GM23338 (cell line): ENCODE measurements around the gene COL26A1. TPM values are rescaled to one million over a fixed set of nuclear protein-coding genes. Genes with fewer than 3 reads are reported as not detected.

Experiments
- ATAC-seq: fragments of 200-7000 bp; cut with Tn5 transposase; 3 replicates; pipeline ENCODE4 v1.9.1; 2020
- DNase-seq: peaks from one replicate; pipeline ENCODE4 v3.0.0-alpha.2; 2015; ENCODE audit warnings: low spot score
- H2AFZ ChIP-seq: fragments of 200-600 bp; sonication (generic); 2 replicates; pipeline ENCODE4 v1.8.0; 2016; ENCODE audit warnings: antibody characterized with exemption, mild to moderate bottlenecking, moderate library complexity
- H3F3A ChIP-seq: fragments of 200-600 bp; sonication (generic); replicated peaks from 2 replicates; pipeline ENCODE4 v1.8.0; 2017; ENCODE audit warnings: antibody characterized with exemption, mixed run types, low read depth
- H3K27ac ChIP-seq: fragments of 200-600 bp; sonication (generic); 2 replicates; pipeline ENCODE4 v1.6.1; 2016; ENCODE audit warnings: low read depth
- H3K27me3 ChIP-seq: fragments of 200-600 bp; sonication (generic); 2 replicates; pipeline ENCODE4 v1.8.0; 2016; ENCODE audit warnings: mild to moderate bottlenecking, mixed run types, moderate library complexity; ENCODE audit not compliant: insufficient read depth
- H3K36me3 ChIP-seq: fragments of 200-600 bp; sonication (generic); 2 replicates; pipeline ENCODE4 v1.8.0; 2016; ENCODE audit warnings: mild to moderate bottlenecking; ENCODE audit not compliant: insufficient read depth
- H3K4me1 ChIP-seq: fragments of 200-600 bp; sonication (generic); 2 replicates; pipeline ENCODE4 v1.8.0; 2016; ENCODE audit warnings: mild to moderate bottlenecking, moderate library complexity; ENCODE audit not compliant: insufficient read depth
- H3K4me2 ChIP-seq: fragments of 200-600 bp; sonication (generic); 2 replicates; pipeline ENCODE4 v1.7.1; 2017; ENCODE audit warnings: mixed run types
- H3K4me3 ChIP-seq: fragments of 200-600 bp; sonication (generic); 2 replicates; pipeline ENCODE4 v1.6.1; 2016; ENCODE audit warnings: mixed run types
- H3K79me2 ChIP-seq: fragments of 200-600 bp; sonication (generic); replicated peaks from 2 replicates; pipeline ENCODE4 v1.8.0; 2017; ENCODE audit warnings: mild to moderate bottlenecking; ENCODE audit not compliant: insufficient read depth
- H3K9me2 ChIP-seq: fragments of 200-600 bp; sonication (generic); 2 replicates; pipeline ENCODE4 v1.8.0; 2017; ENCODE audit not compliant: insufficient read depth
- H4K20me1 ChIP-seq: fragments of 200-600 bp; sonication (generic); replicated peaks from 2 replicates; pipeline ENCODE4 v1.8.0; 2017; ENCODE audit warnings: mild to moderate bottlenecking; ENCODE audit not compliant: insufficient read depth
- H3K27ac Mint-ChIP-seq: 2 replicates; pipeline ENCODE4 v1.8.0; 2020; ENCODE audit warnings: inconsistent platforms, mild to moderate bottlenecking, moderate library complexity, mixed read lengths
- H3K27me3 Mint-ChIP-seq: 3 replicates; pipeline ENCODE4 v1.8.0; 2022; ENCODE audit warnings: low read depth, mild to moderate bottlenecking, moderate library complexity, mixed read lengths, inconsistent platforms; ENCODE audit not compliant: insufficient read depth, poor library complexity
- H3K36me3 Mint-ChIP-seq: 3 replicates; pipeline ENCODE4 v1.8.0; 2021; ENCODE audit warnings: low read depth, mild to moderate bottlenecking, inconsistent platforms, moderate library complexity, mixed read lengths
- H3K4me1 Mint-ChIP-seq: 3 replicates; pipeline ENCODE4 v1.8.0; 2020; ENCODE audit warnings: mild to moderate bottlenecking, inconsistent platforms, mixed read lengths
- H3K4me3 Mint-ChIP-seq: 3 replicates; pipeline ENCODE4 v1.8.0; 2021; ENCODE audit warnings: moderate library complexity, mild to moderate bottlenecking, inconsistent platforms, mixed read lengths
- H3K9me3 Mint-ChIP-seq: 3 replicates; pipeline ENCODE4 v1.8.0; 2020; ENCODE audit warnings: moderate library complexity, mild to moderate bottlenecking, inconsistent platforms, mixed read lengths
- CREB1 ChIP-seq: fragments of 250-450 bp; sonication (Bioruptor Pico); IDR thresholded peaks from 2 replicates; pipeline ENCODE4 v1.5.0; 2020; ENCODE audit warnings: low read depth, mild to moderate bottlenecking, moderate library complexity
- ZNF114 ChIP-seq: fragments of 250-450 bp; sonication (Bioruptor Pico); IDR thresholded peaks from 2 replicates; pipeline ENCODE4 v1.5.0; 2020; ENCODE audit warnings: mild to moderate bottlenecking, moderate library complexity
- polyA plus RNA-seq: library from polyadenylated mRNA; unstranded; fragments of >200 nt; fragmentation: Nextera tagmentation; extraction: Ambion mirVana; gene quantifications from 2 replicates; pipeline ENCODE4 v1.2.1, GENCODE V29; 2016
- total RNA-seq: library from RNA; depleted of rRNA; stranded (reverse); fragments of >200 nt; shearing (Covaris generic); gene quantifications from 2 replicates; pipeline ENCODE4 v1.2.3, GENCODE V29; 2014
- TF ChIP-seq, protein P1 (sequence below), 2 experiments: fragments of 200-600 bp in 1 of 2; sonication (generic) in 1 of 2; conservative IDR thresholded peaks; 2 replicates each; pipeline versions ENCODE4 v1.5.1 to v1.6.1; 2016 to 2017; ENCODE audit warnings: antibody characterized with exemption in 2 of 2, low read depth in 2 of 2, mild to moderate bottlenecking in 2 of 2, moderate library complexity in 1 of 2
- TF ChIP-seq, protein P2 (sequence below): fragments of 250-450 bp; sonication (Bioruptor Pico); IDR thresholded peaks from 2 replicates; pipeline ENCODE4 v1.5.0; 2020; ENCODE audit warnings: mild to moderate bottlenecking, moderate library complexity

COL26A1 gene
- total and polyA plus RNA-seq, 2 experiments from 2014 or later, result 17.8 to 55.0 TPM

DNA sequence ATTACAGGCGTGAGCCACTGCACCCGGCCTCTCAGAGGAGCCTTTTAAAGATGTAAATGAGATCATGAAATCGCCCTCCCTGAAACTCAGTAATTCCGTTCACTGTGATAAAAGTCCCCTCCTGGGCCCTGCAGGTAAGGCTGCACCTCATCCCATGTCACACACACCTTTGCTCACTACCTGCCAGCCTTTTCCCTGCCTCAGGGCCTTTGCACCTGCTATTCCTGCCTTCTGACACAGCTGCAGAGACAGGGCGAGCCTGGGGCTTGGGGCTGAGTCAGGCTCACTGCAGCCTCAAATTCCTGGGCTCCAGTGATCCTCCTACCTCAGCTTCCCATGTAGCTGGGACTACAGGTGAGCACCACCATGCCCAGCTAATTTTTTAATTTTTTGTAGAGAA lies 147.6 kb downstream of the COL26A1 start:
- TF ChIP-seq, protein P1, sequence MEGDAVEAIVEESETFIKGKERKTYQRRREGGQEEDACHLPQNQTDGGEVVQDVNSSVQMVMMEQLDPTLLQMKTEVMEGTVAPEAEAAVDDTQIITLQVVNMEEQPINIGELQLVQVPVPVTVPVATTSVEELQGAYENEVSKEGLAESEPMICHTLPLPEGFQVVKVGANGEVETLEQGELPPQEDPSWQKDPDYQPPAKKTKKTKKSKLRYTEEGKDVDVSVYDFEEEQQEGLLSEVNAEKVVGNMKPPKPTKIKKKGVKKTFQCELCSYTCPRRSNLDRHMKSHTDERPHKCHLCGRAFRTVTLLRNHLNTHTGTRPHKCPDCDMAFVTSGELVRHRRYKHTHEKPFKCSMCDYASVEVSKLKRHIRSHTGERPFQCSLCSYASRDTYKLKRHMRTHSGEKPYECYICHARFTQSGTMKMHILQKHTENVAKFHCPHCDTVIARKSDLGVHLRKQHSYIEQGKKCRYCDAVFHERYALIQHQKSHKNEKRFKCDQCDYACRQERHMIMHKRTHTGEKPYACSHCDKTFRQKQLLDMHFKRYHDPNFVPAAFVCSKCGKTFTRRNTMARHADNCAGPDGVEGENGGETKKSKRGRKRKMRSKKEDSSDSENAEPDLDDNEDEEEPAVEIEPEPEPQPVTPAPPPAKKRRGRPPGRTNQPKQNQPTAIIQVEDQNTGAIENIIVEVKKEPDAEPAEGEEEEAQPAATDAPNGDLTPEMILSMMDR (conservative IDR thresholded peaks at IDR 0.05; ENCODE audit: low read depth in 2 of 2), result no peak
- no peak for TF ChIP-seq CREB1 (CRISPR knock-in tag)
- TF ChIP-seq, protein P2, sequence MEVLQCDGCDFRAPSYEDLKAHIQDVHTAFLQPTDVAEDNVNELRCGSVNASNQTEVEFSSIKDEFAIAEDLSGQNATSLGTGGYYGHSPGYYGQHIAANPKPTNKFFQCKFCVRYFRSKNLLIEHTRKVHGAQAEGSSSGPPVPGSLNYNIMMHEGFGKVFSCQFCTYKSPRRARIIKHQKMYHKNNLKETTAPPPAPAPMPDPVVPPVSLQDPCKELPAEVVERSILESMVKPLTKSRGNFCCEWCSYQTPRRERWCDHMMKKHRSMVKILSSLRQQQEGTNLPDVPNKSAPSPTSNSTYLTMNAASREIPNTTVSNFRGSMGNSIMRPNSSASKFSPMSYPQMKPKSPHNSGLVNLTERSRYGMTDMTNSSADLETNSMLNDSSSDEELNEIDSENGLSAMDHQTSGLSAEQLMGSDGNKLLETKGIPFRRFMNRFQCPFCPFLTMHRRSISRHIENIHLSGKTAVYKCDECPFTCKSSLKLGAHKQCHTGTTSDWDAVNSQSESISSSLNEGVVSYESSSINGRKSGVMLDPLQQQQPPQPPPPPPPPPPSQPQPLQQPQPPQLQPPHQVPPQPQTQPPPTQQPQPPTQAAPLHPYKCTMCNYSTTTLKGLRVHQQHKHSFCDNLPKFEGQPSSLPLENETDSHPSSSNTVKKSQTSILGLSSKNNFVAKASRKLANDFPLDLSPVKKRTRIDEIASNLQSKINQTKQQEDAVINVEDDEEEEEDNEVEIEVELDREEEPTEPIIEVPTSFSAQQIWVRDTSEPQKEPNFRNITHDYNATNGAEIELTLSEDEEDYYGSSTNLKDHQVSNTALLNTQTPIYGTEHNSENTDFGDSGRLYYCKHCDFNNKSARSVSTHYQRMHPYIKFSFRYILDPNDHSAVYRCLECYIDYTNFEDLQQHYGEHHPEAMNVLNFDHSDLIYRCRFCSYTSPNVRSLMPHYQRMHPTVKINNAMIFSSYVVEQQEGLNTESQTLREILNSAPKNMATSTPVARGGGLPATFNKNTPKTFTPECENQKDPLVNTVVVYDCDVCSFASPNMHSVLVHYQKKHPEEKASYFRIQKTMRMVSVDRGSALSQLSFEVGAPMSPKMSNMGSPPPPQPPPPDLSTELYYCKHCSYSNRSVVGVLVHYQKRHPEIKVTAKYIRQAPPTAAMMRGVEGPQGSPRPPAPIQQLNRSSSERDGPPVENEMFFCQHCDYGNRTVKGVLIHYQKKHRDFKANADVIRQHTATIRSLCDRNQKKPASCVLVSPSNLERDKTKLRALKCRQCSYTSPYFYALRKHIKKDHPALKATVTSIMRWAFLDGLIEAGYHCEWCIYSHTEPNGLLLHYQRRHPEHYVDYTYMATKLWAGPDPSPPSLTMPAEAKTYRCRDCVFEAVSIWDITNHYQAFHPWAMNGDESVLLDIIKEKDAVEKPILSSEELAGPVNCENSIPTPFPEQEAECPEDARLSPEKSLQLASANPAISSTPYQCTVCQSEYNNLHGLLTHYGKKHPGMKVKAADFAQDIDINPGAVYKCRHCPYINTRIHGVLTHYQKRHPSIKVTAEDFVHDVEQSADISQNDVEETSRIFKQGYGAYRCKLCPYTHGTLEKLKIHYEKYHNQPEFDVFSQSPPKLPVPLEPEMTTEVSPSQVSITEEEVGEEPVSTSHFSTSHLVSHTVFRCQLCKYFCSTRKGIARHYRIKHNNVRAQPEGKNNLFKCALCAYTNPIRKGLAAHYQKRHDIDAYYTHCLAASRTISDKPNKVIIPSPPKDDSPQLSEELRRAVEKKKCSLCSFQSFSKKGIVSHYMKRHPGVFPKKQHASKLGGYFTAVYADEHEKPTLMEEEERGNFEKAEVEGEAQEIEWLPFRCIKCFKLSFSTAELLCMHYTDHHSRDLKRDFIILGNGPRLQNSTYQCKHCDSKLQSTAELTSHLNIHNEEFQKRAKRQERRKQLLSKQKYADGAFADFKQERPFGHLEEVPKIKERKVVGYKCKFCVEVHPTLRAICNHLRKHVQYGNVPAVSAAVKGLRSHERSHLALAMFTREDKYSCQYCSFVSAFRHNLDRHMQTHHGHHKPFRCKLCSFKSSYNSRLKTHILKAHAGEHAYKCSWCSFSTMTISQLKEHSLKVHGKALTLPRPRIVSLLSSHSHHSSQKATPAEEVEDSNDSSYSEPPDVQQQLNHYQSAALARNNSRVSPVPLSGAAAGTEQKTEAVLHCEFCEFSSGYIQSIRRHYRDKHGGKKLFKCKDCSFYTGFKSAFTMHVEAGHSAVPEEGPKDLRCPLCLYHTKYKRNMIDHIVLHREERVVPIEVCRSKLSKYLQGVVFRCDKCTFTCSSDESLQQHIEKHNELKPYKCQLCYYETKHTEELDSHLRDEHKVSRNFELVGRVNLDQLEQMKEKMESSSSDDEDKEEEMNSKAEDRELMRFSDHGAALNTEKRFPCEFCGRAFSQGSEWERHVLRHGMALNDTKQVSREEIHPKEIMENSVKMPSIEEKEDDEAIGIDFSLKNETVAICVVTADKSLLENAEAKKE (CRISPR knock-in tag), result no peak
- no peak for TF ChIP-seq ZNF114 (CRISPR knock-in tag)
- Mint-ChIP-seq H3K27me3 (peaks cover 21% of the 10 kb centered on the region), H3K36me3 (peaks cover 3% of the 10 kb centered on the region; the same call in 1 of the 3 replicates), H3K4me3 (no peak overlapping the region), H3K27ac (no peak overlapping the region), H3K4me1 (peaks cover 19% of the 10 kb centered on the region), H3K9me3 (no peaks in the 10 kb centered on the region)
- ATAC-seq (no peak), DNase-seq (no peak)
- Histone ChIP-seq H3K4me1 (peaks cover 7% of the 10 kb centered on the region; the same call in 1 of the 2 replicates), H3K27me3 (no peaks in the 10 kb centered on the region), H3K9me2 (no peaks in the 10 kb centered on the region), H3K36me3 (no peaks in the 10 kb centered on the region), H3K4me2 (no peak overlapping the region), H2AFZ (no peak overlapping the region), H3F3A (no peaks in the 10 kb centered on the region), H4K20me1 (peaks cover 4% of the 10 kb centered on the region; the same call in 1 of the 2 replicates), H3K4me3 (no peak overlapping the region), H3K79me2 (no peaks in the 10 kb centered on the region), H3K27ac (no peak overlapping the region)
